HFFc6 (cell line): ENCODE data around the gene ZNF507. TPM values are rescaled to one million over a fixed set of nuclear protein-coding genes. Genes with fewer than 3 reads are reported as not detected.
"Not testable (repeated sequence)": the region's sequence is repeated elsewhere in the genome, so short reads cannot be mapped to it uniquely, and the experiment has no call there.

Experiments
- DNase-seq: peaks from one replicate; pipeline ENCODE4 v3.0.0-alpha.2; 2018
- H3K27ac Mint-ChIP-seq: 2 replicates; pipeline ENCODE4 v1.8.0; 2020; ENCODE audit warnings: mild to moderate bottlenecking, mixed read lengths
- H3K27me3 Mint-ChIP-seq: 2 replicates; pipeline ENCODE4 v1.8.0; 2021; ENCODE audit warnings: mild to moderate bottlenecking, moderate library complexity, mixed read lengths; ENCODE audit not compliant: insufficient read depth
- H3K36me3 Mint-ChIP-seq: 2 replicates; pipeline ENCODE4 v1.8.0; 2021; ENCODE audit warnings: low read depth, mixed read lengths
- H3K4me1 Mint-ChIP-seq: 2 replicates; pipeline ENCODE4 v1.8.0; 2020; ENCODE audit warnings: low read depth, mixed read lengths
- H3K4me3 Mint-ChIP-seq: 2 replicates; pipeline ENCODE4 v1.8.0; 2020; ENCODE audit warnings: mild to moderate bottlenecking, moderate library complexity, mixed read lengths
- H3K9me3 Mint-ChIP-seq: 2 replicates; pipeline ENCODE4 v1.8.0; 2020; ENCODE audit warnings: mild to moderate bottlenecking, mixed read lengths
- total RNA-seq, 6 experiments: library from RNA; stranded (reverse); fragmentation: NEBNext Ultra II Directional; extraction: Animal tissue kit (Norgen Biotek cat#: 25700); gene quantifications; 2 replicates in 1 of 6; 3 replicates in 5 of 6; pipeline ENCODE4 v1.2.3, GENCODE V29; 2021
- TF ChIP-seq, protein P1 (sequence below): fragments of 200-600 bp; sonication (generic); IDR thresholded peaks from 2 replicates; pipeline ENCODE4 v1.5.0; 2021; ENCODE audit warnings: antibody characterized with exemption, mild to moderate bottlenecking

ZNF507 gene
- total RNA-seq, 6 experiments from 2014 or later: 13.0 to 18.3 (median 16.0) TPM

DNA sequence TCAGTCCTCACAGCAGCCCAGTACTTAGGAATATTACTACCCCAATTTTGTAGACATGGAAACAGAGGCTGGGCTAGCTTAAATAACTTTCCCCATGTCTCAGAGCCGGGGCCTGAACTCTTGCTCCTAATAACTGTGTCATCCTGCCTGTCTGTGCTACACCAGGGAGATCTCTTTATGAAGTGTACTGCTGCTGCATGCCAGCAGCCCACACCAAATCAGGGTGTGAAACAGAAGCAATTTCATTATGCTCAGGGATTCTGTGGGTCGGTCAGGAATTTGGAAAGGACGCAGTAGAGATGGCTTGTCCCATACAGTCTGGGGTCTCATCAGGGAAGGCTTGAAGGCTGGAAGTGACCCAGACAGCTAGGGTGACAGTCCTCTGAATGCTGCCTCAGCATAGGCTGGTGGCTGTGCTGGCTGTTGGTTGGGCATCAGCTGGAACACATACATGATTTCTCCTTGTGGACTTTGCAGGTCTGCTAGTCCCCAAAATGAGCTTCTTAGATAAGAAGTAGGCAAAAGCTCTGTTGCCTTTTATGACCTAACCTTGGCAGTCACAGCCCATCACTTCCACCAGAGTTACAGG, 22.6 kb downstream of the ZNF507 start:
- H3K4me3 Mint-ChIP-seq: no peak overlapping the region
- no peak for DNase-seq
- H3K36me3 Mint-ChIP-seq: peaks cover 68% of the 10 kb centered on the region
- TF ChIP-seq, protein P1, sequence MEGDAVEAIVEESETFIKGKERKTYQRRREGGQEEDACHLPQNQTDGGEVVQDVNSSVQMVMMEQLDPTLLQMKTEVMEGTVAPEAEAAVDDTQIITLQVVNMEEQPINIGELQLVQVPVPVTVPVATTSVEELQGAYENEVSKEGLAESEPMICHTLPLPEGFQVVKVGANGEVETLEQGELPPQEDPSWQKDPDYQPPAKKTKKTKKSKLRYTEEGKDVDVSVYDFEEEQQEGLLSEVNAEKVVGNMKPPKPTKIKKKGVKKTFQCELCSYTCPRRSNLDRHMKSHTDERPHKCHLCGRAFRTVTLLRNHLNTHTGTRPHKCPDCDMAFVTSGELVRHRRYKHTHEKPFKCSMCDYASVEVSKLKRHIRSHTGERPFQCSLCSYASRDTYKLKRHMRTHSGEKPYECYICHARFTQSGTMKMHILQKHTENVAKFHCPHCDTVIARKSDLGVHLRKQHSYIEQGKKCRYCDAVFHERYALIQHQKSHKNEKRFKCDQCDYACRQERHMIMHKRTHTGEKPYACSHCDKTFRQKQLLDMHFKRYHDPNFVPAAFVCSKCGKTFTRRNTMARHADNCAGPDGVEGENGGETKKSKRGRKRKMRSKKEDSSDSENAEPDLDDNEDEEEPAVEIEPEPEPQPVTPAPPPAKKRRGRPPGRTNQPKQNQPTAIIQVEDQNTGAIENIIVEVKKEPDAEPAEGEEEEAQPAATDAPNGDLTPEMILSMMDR: no peak
- no peak overlapping the region for H3K27ac Mint-ChIP-seq
- H3K9me3 Mint-ChIP-seq: no peaks in the 10 kb centered on the region
- H3K27me3 Mint-ChIP-seq: no peaks in the 10 kb centered on the region; the same call in 1 of the 2 replicates
- H3K4me1 Mint-ChIP-seq: peaks cover 29% of the 10 kb centered on the region

DNA sequence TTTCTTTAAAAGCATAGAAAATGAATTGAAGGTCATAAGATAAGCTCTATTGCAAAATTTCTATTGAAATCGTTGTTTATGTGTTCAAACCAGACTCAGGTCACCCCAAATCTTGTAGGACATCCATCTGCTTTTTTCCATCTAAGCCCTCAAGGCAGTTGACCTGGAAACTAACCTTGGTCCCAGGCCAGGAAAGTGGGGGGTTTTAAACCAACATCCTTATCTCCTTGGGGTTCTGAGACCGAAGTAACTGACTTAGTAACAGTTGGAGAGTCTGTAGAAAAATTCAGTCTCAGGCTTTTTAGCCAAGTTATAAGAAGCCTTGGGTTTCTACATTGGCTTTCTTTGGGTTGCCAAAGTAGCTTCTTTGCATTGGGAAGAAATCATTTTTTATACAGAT, 23.4 kb downstream of the ZNF507 start:
- Mint-ChIP-seq H3K4me3 (no peak overlapping the region), H3K27me3 (no peaks in the 10 kb centered on the region; the same call in 1 of the 2 replicates), H3K27ac (no peak overlapping the region), H3K9me3 (no peaks in the 10 kb centered on the region), H3K4me1 (peaks cover 33% of the 10 kb centered on the region), H3K36me3 (peaks cover 68% of the 10 kb centered on the region)
- DNase-seq: no peak
- TF ChIP-seq, protein P1: no peak

DNA sequence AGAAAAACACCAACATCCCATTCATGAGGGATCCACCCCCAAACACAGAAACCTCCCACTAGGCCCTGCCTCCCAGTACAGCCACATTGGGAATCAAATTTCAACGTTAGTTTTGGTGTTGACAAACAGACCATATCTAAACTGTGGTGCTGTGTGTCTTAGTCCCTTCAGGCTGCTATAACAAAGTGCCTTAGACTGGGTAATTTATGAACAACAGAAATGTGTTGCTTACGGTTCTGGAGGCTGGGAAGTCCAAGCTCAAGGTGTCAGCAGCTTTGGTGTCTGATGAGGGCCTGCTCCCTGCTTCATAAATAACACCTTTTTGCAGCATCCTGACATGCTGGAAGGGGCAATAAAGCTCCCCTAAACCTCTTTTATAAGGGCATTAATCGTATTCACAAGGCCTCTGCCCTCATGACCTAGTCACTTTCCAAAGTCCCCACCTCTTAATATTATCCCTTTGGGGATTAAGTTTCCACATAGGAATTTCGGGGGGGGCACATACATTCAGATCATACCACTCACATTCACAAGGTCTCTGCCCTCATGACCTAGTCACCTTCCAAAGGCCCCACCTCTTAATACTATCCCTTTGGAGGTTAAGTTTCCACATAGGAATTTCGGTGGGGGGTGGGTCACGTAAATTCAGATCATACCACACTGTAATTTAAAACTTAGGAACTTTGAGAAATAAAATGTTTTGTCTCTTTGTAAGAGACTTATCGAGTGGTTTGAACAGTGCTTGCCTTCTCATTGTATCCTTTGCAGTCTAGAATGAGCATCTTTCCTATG, 27.5 kb downstream of the ZNF507 start:
- H3K36me3 Mint-ChIP-seq: peaks cover 49% of the 10 kb centered on the region
- peak overlapping the region; percentile 95 for H3K27ac Mint-ChIP-seq
- H3K4me1 Mint-ChIP-seq: peaks cover 44% of the 10 kb centered on the region
- DNase-seq: no peak
- TF ChIP-seq, protein P1: no peak
- peak overlapping the region; percentile 79 for H3K4me3 Mint-ChIP-seq
- no peaks in the 10 kb centered on the region for H3K9me3 Mint-ChIP-seq
- no peaks in the 10 kb centered on the region; the same call in 1 of the 2 replicates for H3K27me3 Mint-ChIP-seq

DNA sequence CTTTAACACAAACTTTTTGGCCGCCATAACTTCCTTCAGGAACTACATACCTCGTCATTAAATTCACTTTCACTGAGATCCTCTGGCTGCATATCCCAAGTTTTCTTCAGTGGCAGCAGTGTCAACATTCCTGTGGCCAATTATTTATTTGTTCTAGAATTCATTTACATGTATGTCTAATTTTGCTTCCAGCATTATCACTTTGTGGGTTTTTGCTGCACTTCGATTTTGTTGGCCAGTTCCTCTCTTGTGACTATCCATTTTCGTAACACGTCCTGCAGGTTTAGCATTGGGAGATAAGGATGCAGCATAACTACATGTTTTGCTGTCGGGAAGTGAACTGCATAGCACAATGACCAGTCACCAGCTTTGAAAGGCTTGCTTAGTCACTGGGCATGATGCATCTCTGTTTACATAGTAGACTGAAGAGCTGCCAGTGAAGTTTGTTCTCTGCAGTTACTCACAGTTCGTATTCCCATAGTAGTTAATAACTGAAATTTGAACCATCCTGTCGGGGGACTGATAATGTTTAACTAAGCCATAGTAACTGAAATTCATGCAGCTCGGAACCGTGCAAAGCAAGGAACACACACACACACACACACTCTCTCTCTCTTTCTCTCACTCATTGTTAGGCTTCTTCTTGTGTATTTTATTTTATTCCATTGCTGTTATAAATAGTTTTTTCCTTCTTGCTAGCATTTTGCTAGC, 28.3 kb downstream of the ZNF507 start:
- peak; percentile 99 for DNase-seq
- Mint-ChIP-seq H3K27ac (peak overlapping the region; percentile 95), H3K4me3 (peak overlapping the region; percentile 79), H3K36me3 (peaks cover 42% of the 10 kb centered on the region), H3K27me3 (no peaks in the 10 kb centered on the region; the same call in 1 of the 2 replicates), H3K4me1 (peaks cover 43% of the 10 kb centered on the region), H3K9me3 (no peaks in the 10 kb centered on the region)
- TF ChIP-seq, protein P1: no peak

DNA sequence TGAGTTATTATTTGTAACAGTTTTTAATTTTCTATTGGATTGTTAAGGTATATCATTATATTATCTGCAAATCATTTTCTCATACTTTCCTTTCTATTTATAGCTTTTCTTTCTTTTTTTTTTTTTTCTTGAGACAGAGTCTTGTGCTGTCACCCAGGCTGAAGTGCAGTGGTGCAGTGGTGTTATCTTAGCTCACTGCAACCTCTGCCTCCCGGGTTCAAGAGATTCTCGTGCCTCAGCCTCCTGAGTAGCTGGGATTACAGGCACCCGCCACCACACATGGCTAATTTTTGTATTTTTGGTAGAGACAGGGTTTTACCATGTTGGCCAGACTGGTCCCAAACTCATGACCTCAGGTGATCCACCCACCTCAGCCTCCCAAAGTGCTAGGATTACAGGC, 29.0 kb downstream of the ZNF507 start:
- H3K27me3 Mint-ChIP-seq, DNase-seq, H3K9me3 Mint-ChIP-seq: not testable (repeated sequence)
- peak overlapping the region; percentile 95 for H3K27ac Mint-ChIP-seq
- peak overlapping the region; percentile 79 for H3K4me3 Mint-ChIP-seq
- peaks cover 43% of the 10 kb centered on the region for H3K4me1 Mint-ChIP-seq
- H3K36me3 Mint-ChIP-seq: peaks cover 39% of the 10 kb centered on the region

DNA sequence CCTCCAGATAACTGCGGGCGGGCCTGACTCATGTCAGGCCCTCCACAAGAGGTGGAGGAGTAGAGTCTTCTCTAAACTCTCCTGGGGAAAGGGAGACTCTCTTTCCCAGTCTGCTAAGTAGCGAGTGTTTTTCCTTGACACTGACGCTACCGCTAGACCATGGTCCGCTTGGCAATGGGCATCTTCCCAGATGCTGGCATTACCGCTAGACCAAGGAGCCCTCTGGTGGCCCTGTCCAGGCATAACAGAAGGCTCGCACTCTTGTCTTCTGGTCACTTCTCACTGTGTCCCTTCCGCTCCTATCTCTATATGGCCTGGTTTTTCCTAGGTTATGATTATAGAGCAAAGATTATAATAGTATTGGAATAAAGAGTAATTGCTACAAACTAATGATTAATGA, 31.7 kb downstream of the ZNF507 start:
- not testable (repeated sequence) for DNase-seq, H3K4me3 Mint-ChIP-seq, H3K27me3 Mint-ChIP-seq, H3K9me3 Mint-ChIP-seq, H3K27ac Mint-ChIP-seq
- Mint-ChIP-seq H3K36me3 (peaks cover 25% of the 10 kb centered on the region), H3K4me1 (peaks cover 34% of the 10 kb centered on the region)
- TF ChIP-seq, protein P1: peak; percentile 72
